Skeletal muscle tissue (tissue), 4 donors: ENCODE results near the gene PTPRN2. TPM values are rescaled to one million over a fixed set of nuclear protein-coding genes. Genes with fewer than 3 reads are reported as not detected.

ENCODE experiments used
- H3K27ac ChIP-seq: one replicate; pipeline ENCODE4 v1.7.0; 2013; ENCODE audit warnings: mild to moderate bottlenecking, low read depth, low read length, inconsistent platforms
- H3K27me3 ChIP-seq, 3 donors: one replicate each; pipeline ENCODE4 v1.7.0; 2013; ENCODE audit warnings: low read length in 3 of 3; ENCODE audit not compliant: control insufficient read depth in 3 of 3, insufficient read depth in 3 of 3
- H3K36me3 ChIP-seq, 3 donors: one replicate each; pipeline ENCODE4 v1.7.0; 2013; ENCODE audit warnings: low read length in 3 of 3; ENCODE audit not compliant: control insufficient read depth in 3 of 3, insufficient read depth in 3 of 3
- H3K4me1 ChIP-seq, 3 donors: one replicate each; pipeline ENCODE4 v1.7.0; 2013; ENCODE audit warnings: low read length in 3 of 3, mild to moderate bottlenecking in 3 of 3; ENCODE audit not compliant: control insufficient read depth in 3 of 3, insufficient read depth in 3 of 3
- H3K4me3 ChIP-seq, 3 donors: one replicate each; pipeline ENCODE4 v1.7.0; 2013; ENCODE audit warnings: low read length in 3 of 3
- H3K9ac ChIP-seq, 3 donors: one replicate each; pipeline ENCODE4 v1.7.0; 2013; ENCODE audit warnings: low read length in 3 of 3, mild to moderate bottlenecking in 3 of 3, moderate library complexity in 2 of 3, low read depth in 1 of 3
- H3K9me3 ChIP-seq, 3 donors: one replicate each; pipeline ENCODE4 v1.7.0; 2013; ENCODE audit warnings: low read length in 3 of 3; ENCODE audit not compliant: control insufficient read depth in 3 of 3
- total RNA-seq: library from RNA; depleted of rRNA; stranded (reverse); fragments of >200 nt; gene quantifications from one replicate; pipeline ENCODE4 v1.2.3, GENCODE V29; 2014
- donor health status: Osteomylitis.

PTPRN2 gene
- total RNA-seq, 1 donor from 2014 or later, result 1.6 TPM

- Histone ChIP-seq H3K36me3 (no peaks in the 10 kb centered on the region), H3K4me1 (no peaks in the 10 kb centered on the region), H3K9ac (no peak overlapping the region), H3K9me3 (peaks cover 0 to 8% (median 2%) of the 10 kb centered on the region in 3 donors), H3K27ac (no peak overlapping the region), H3K27me3 (no peaks in the 10 kb centered on the region), H3K4me3 (no peak overlapping the region)
Measured at GRCh38 chr7:158246960-158247673, 340.5 kb downstream of the PTPRN2 start.

GRCh38 chr7:158246272-158246959 is 341.2 kb downstream of the PTPRN2 start:
- H3K27ac ChIP-seq, result no peak overlapping the region
- H3K4me1 ChIP-seq, result no peaks in the 10 kb centered on the region
- H3K4me3 ChIP-seq, result no peak overlapping the region
- H3K27me3 ChIP-seq, result no peaks in the 10 kb centered on the region
- peaks cover 0 to 8% (median 2%) of the 10 kb centered on the region in 3 donors for H3K9me3 ChIP-seq
- no peak overlapping the region for H3K9ac ChIP-seq
- no peaks in the 10 kb centered on the region for H3K36me3 ChIP-seq

DNA sequence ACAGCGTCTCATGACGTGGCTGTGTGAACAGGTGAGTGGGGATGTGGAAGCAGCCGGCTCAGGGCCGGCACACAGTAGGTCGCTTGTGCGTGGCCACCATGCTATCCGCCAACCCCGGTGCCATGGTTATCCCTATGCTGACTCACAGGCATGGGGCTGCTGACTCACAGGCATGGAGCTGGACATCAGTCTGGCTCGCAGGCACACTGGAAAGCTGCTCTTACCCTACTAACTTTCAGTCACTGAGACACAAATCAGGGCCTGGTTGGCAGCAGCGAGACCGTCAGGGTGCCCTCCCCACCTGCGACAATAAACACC is 341.9 kb downstream of the PTPRN2 start:
- no peak overlapping the region for H3K27ac ChIP-seq
- H3K9me3 ChIP-seq, result peaks cover 0 to 8% (median 2%) of the 10 kb centered on the region in 3 donors
- H3K9ac ChIP-seq, result no peak overlapping the region
- no peaks in the 10 kb centered on the region for H3K4me1 ChIP-seq
- H3K36me3 ChIP-seq, result no peaks in the 10 kb centered on the region
- H3K27me3 ChIP-seq, result no peaks in the 10 kb centered on the region
- no peak overlapping the region for H3K4me3 ChIP-seq

GRCh38 chr7:158244873-158245723 is 342.5 kb downstream of the PTPRN2 start:
- Histone ChIP-seq H3K4me1 (no peaks in the 10 kb centered on the region), H3K27me3 (no peaks in the 10 kb centered on the region), H3K9ac (no peak overlapping the region), H3K9me3 (peaks cover 0 to 8% (median 2%) of the 10 kb centered on the region in 3 donors), H3K27ac (no peak overlapping the region), H3K36me3 (no peaks in the 10 kb centered on the region), H3K4me3 (no peak overlapping the region)

DNA sequence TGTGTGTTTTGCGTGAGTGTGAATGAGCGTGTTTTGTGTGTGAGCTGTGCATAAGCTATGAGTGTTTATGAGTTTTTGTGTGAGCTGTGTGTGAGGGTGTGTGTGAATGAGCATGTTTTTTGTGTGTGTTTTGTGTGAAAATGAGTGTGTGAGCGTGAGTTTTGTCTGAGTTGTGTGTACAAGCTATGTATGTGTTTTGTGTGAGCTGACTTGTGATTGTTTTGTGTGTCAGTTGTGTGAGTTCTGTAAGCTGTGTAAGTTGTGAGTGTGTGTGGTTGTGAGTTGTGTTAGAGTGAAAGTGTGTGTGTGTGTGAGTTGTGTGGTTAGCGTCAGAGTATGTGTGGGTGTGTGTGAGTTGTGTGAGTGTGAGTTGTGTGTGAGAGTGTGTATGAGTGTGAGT is 343.2 kb downstream of the PTPRN2 start:
- no peak overlapping the region for H3K4me3 ChIP-seq
- H3K27me3 ChIP-seq, result no peaks in the 10 kb centered on the region
- H3K4me1 ChIP-seq, result no peaks in the 10 kb centered on the region
- no peak overlapping the region for H3K9ac ChIP-seq
- no peak overlapping the region for H3K27ac ChIP-seq
- H3K36me3 ChIP-seq, result no peaks in the 10 kb centered on the region
- H3K9me3 ChIP-seq, result peaks cover 0 to 10% (median 2%) of the 10 kb centered on the region in 3 donors

GRCh38 chr7:158241919-158242318 is 345.7 kb downstream of the PTPRN2 start:
- H3K36me3 ChIP-seq, result no peaks in the 10 kb centered on the region
- no peaks in the 10 kb centered on the region for H3K27me3 ChIP-seq
- peaks cover 0 to 2% (median 0%) of the 10 kb centered on the region in 3 donors for H3K4me1 ChIP-seq
- H3K4me3 ChIP-seq, result no peak overlapping the region
- no peak overlapping the region for H3K27ac ChIP-seq
- H3K9me3 ChIP-seq, result peaks cover 0 to 3% (median 0%) of the 10 kb centered on the region in 3 donors
- H3K9ac ChIP-seq, result no peak overlapping the region

DNA sequence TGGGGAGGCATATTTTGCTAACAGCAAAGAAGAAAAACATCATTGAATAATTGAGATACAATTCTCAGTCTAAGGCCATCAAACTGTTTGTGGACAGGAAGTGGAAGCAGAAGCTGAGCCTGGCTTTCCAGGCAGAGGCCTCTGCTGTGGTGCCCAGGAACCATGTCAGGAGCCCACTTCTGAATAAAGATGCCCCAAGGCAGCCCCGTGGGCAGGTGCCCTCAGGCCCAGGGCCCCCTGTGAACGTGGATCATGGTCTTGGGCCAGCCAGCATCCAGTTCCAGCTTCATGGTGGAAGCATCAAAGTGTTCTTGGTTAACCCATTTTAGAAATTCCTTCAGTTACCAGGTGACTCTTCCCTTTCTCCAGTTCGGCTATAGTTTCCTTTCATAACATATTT is 346.8 kb downstream of the PTPRN2 start:
- Histone ChIP-seq H3K4me1 (peaks cover 0 to 2% (median 0%) of the 10 kb centered on the region in 3 donors), H3K9me3 (peaks cover 0 to 3% (median 1%) of the 10 kb centered on the region in 3 donors), H3K27me3 (no peaks in the 10 kb centered on the region), H3K27ac (no peak overlapping the region), H3K36me3 (no peaks in the 10 kb centered on the region), H3K9ac (no peak overlapping the region), H3K4me3 (no peak overlapping the region)

- Histone ChIP-seq H3K9ac (no peak overlapping the region), H3K4me3 (peak overlapping the region in 1 of 3 donors; percentile 2)
Measured at GRCh38 chr7:158239290-158239981, 348.2 kb downstream of the PTPRN2 start.

DNA sequence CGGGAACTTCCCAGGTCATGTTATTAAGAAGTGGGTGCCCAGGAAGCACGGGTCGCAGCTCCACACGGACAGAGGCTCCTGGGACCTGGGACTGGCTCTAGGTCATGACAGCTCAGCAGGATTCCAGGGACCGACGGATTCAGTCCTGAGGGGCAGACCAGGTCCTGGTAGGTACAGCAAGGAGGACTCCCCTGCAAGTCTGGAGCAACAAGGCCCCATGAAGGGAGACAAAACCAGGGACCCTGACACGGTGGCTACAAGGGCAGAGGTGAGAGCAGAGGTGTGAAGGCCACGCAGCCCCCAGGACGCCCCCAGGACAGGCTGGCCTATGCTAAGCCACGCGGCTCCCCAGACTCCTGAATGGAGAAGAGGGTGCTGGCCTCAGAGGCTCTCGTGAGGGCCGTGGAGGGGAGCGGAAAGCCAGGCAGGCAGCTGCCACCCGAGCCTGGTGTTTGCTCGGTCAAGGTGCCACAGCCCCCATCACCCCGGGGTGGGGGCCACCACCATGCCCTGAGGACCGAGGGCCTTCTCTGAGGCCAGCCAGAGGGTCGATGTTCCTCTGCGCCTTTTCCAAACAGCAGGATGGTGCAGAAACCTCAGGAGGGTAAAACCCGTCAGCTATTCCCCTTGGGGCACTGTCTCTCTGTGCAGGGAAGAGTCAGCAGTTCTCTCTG is 348.9 kb downstream of the PTPRN2 start:
- Histone ChIP-seq H3K9ac (no peak overlapping the region), H3K27ac (no peak overlapping the region), H3K27me3 (no peaks in the 10 kb centered on the region), H3K4me3 (peak overlapping the region in 1 of 3 donors; percentile 6), H3K9me3 (peaks cover 1 to 3% (median 3%) of the 10 kb centered on the region in 3 donors), H3K4me1 (peaks cover 0 to 2% (median 0%) of the 10 kb centered on the region in 3 donors), H3K36me3 (no peaks in the 10 kb centered on the region)

More at GRCh38 chr7:158239290-158239981, 348.2 kb downstream of the PTPRN2 start:
- Histone ChIP-seq H3K4me1 (peaks cover 0 to 2% (median 0%) of the 10 kb centered on the region in 3 donors), H3K27me3 (no peaks in the 10 kb centered on the region), H3K9me3 (peaks cover 1 to 3% (median 3%) of the 10 kb centered on the region in 3 donors), H3K36me3 (no peaks in the 10 kb centered on the region), H3K27ac (no peak overlapping the region)
